Measurements from ENCODE around the gene TMEM94. TPM values are rescaled to one million over a fixed set of nuclear protein-coding genes. Genes with fewer than 3 reads are reported as not detected.

Gene TMEM94
- total and polyA plus RNA-seq, 9 of the 15 experiments (the other 6 are each of a cell fraction or from before 2014, with no cell fraction given) = 0.35 to 48.1 (median 14.4) TPM

- H3K9ac ChIP-seq (ENCODE audit: insufficient read depth in 1 of 2, low read depth in 2 of 2, low read length in 2 of 2) = no peak overlapping the region
Observed at GRCh38 chr17:75475851-75476250, 19.4 kb downstream of the TMEM94 start.

More at GRCh38 chr17:75475851-75476250, 19.4 kb downstream of the TMEM94 start:
- intact Hi-C loops (cut with micrococcal nuclease) (no loop called here), in situ Hi-C loops (cut with MboI) (no loop called here)
- Histone ChIP-seq H3K4me3 (no peak overlapping the region), H3K36me3 (ENCODE audit: control insufficient read depth, insufficient read depth, low read length) (peaks cover 20% of the 10 kb centered on the region), H3K4me2 (ENCODE audit: insufficient read depth, low read length) (no peak overlapping the region), H3K4me1 (replicated peaks in 1 of 2; ENCODE audit: control insufficient read depth in 2 of 2, insufficient read depth in 2 of 2, low read length in 2 of 2) (peaks cover 0 to 8% of the 10 kb centered on the region in 2 experiments; a peak in 1 of 5 replicates), H4K20me1 (replicated peaks; ENCODE audit: control insufficient read depth, insufficient read depth, low read length) (peaks cover 17% of the 10 kb centered on the region), H3K9me1 (ENCODE audit: control insufficient read depth, insufficient read depth, low read length) (no peaks in the 10 kb centered on the region), H3K9me3 (replicated peaks; ENCODE audit: control insufficient read depth, insufficient read depth, low read depth, low read length) (no peaks in the 10 kb centered on the region), H3K27ac (ENCODE audit: extremely low read depth, low read depth, low read length) (no peak overlapping the region), H2AFZ (ENCODE audit: low read depth, low read length) (no peak overlapping the region), H3K27me3 (ENCODE audit: control insufficient read depth in 2 of 2, insufficient read depth in 2 of 2, low read length in 2 of 2) (no peaks in the 10 kb centered on the region), H3K79me2 (ENCODE audit: control insufficient read depth, insufficient read depth, low read length) (no peaks in the 10 kb centered on the region)
- FAIRE-seq (no peak), ATAC-seq (no peak), DNase-seq (ENCODE audit: extremely low read depth in 1 of 4, low spot score in 3 of 4) (no peak)
- ChIA-PET POLR2A (interaction anchor here (0.8 to 1.8 kb wide), 2 partner anchors 12 to 20 kb away, joined by 3 to 5 read pairs; partner anchors contain the start of gene TMEM94), CTCF (ENCODE audit: low intra/inter-chr PET ratio) (no interaction called here)
- TF ChIP-seq ZNF277 (CRISPR knock-in tag; IDR thresholded peaks at IDR 0.05; ENCODE audit: borderline replicate concordance) = no peak
- TF ChIP-seq ZC3H4 (CRISPR knock-in tag; IDR thresholded peaks at IDR 0.05; ENCODE audit: borderline replicate concordance) = no peak
- TF ChIP-seq ZNF384 (IDR thresholded peaks at IDR 0.05; ENCODE audit: low read depth, low read length) = no peak
- TF ChIP-seq RHOXF2B (CRISPR knock-in tag; conservative IDR thresholded peaks at IDR 0.05) = no peak
- TF ChIP-seq SFPQ (IDR thresholded peaks at IDR 0.05; ENCODE audit: low read depth, low read length) = no peak
- no peak for TF ChIP-seq CBX1 (IDR thresholded peaks at IDR 0.05; ENCODE audit: low read depth)
- TF ChIP-seq TAL1 (IDR thresholded peaks at IDR 0.05) = no peak
- no TSS peak for BruUV-seq (replicated peaks)
- WGBS (ENCODE audit: insufficient coverage, low coverage, missing lambda C conversion rate) = 63% methylated on average over 3 of the region's 3 CpGs
